Measurements from ENCODE around the gene CTDNEP1.

CTDNEP1 gene

GRCh38 chr17:7226721-7227710, 24.5 kb downstream of the CTDNEP1 start:
- H4K20me1 ChIP-seq (ENCODE audit: insufficient read depth, low read length) = peaks cover 44% of the 10 kb centered on the region

GRCh38 chr17:7225711-7226331, 25.7 kb downstream of the CTDNEP1 start:
- H3K36me3 ChIP-seq (ENCODE audit: insufficient read depth, low read length) = peaks cover 98% of the 10 kb centered on the region
- TF ChIP-seq CTCF (IDR thresholded peaks at IDR 0.05; ENCODE audit: borderline replicate concordance, extremely low read depth, low read length, poor library complexity, severe bottlenecking) (no peak), EZH2 (IDR thresholded peaks at IDR 0.05; ENCODE audit: borderline replicate concordance, low read depth, low read length, severe bottlenecking) (no peak)
- no peaks in the 10 kb centered on the region for H3K27me3 ChIP-seq (ENCODE audit: insufficient read depth, low read length, poor library complexity)
- peaks cover 22% of the 10 kb centered on the region for H3K4me1 ChIP-seq (ENCODE audit: insufficient read depth, low read length)
- DNase-seq (no peak), ATAC-seq (ENCODE audit: insufficient read depth, low read depth) (no peak)
- H3K9ac ChIP-seq (ENCODE audit: low read depth, low read length) = no peak overlapping the region
- H3K9me3 ChIP-seq (ENCODE audit: insufficient read depth, low read length, severe bottlenecking) = no peaks in the 10 kb centered on the region
- H3K79me2 ChIP-seq (ENCODE audit: insufficient read depth, low read length) = peaks cover 33% of the 10 kb centered on the region
- no peak overlapping the region for H3K4me2 ChIP-seq (ENCODE audit: insufficient read depth, low read length)
- peaks cover 50% of the 10 kb centered on the region for H4K20me1 ChIP-seq (ENCODE audit: insufficient read depth, low read length)
- no peak overlapping the region for H3K27ac ChIP-seq (ENCODE audit: low read length)
- no peak overlapping the region for H2AFZ ChIP-seq (ENCODE audit: low read depth, low read length)
- H3K4me3 ChIP-seq (ENCODE audit: low read depth in 1 of 2, low read length in 2 of 2) = no peak overlapping the region

More at GRCh38 chr17:7226721-7227710, 24.5 kb downstream of the CTDNEP1 start:
- Histone ChIP-seq H3K36me3 (ENCODE audit: insufficient read depth, low read length) (peaks cover 91% of the 10 kb centered on the region), H2AFZ (ENCODE audit: low read depth, low read length) (no peak overlapping the region), H3K79me2 (ENCODE audit: insufficient read depth, low read length) (peaks cover 33% of the 10 kb centered on the region), H3K4me2 (ENCODE audit: insufficient read depth, low read length) (no peak overlapping the region), H3K9me3 (ENCODE audit: insufficient read depth, low read length, severe bottlenecking) (no peaks in the 10 kb centered on the region), H3K27me3 (ENCODE audit: insufficient read depth, low read length, poor library complexity) (no peaks in the 10 kb centered on the region), H3K4me1 (ENCODE audit: insufficient read depth, low read length) (peaks cover 18% of the 10 kb centered on the region), H3K4me3 (ENCODE audit: low read depth in 1 of 2, low read length in 2 of 2) (no peak overlapping the region), H3K9ac (ENCODE audit: low read depth, low read length) (no peak overlapping the region), H3K27ac (ENCODE audit: low read length) (no peak overlapping the region)
- no peak for ATAC-seq (ENCODE audit: insufficient read depth, low read depth)
- no peak for TF ChIP-seq EZH2 (IDR thresholded peaks at IDR 0.05; ENCODE audit: borderline replicate concordance, low read depth, low read length, severe bottlenecking)
- DNase-seq = no peak

GRCh38 chr17:7224661-7225111, 26.8 kb downstream of the CTDNEP1 start:
- H3K36me3 ChIP-seq (ENCODE audit: insufficient read depth, low read length) = peaks cover 89% of the 10 kb centered on the region

More at GRCh38 chr17:7224661-7225111, 26.8 kb downstream of the CTDNEP1 start:
- Histone ChIP-seq H4K20me1 (ENCODE audit: insufficient read depth, low read length) (peaks cover 41% of the 10 kb centered on the region), H3K27ac (ENCODE audit: low read length) (no peak overlapping the region), H3K4me3 (ENCODE audit: low read depth in 1 of 2, low read length in 2 of 2) (no peak overlapping the region), H3K4me2 (ENCODE audit: insufficient read depth, low read length) (no peak overlapping the region), H3K9ac (ENCODE audit: low read depth, low read length) (no peak overlapping the region), H3K27me3 (ENCODE audit: insufficient read depth, low read length, poor library complexity) (no peaks in the 10 kb centered on the region), H3K79me2 (ENCODE audit: insufficient read depth, low read length) (peaks cover 33% of the 10 kb centered on the region), H3K9me3 (ENCODE audit: insufficient read depth, low read length, severe bottlenecking) (no peaks in the 10 kb centered on the region), H3K4me1 (ENCODE audit: insufficient read depth, low read length) (peaks cover 25% of the 10 kb centered on the region), H2AFZ (ENCODE audit: low read depth, low read length) (no peak overlapping the region)
- TF ChIP-seq CTCF (IDR thresholded peaks at IDR 0.05; ENCODE audit: borderline replicate concordance, extremely low read depth, low read length, poor library complexity, severe bottlenecking) (no peak), EZH2 (IDR thresholded peaks at IDR 0.05; ENCODE audit: borderline replicate concordance, low read depth, low read length, severe bottlenecking) (no peak)
- DNase-seq = no peak
- no peak for ATAC-seq (ENCODE audit: insufficient read depth, low read depth)

Measured in DND-41 (cell line).